NCI-H1436 (cell line): ENCODE data around the gene TIE1.
A peak's percentile ranks its signal among the peaks of the same experiment; 100 is the strongest.

ENCODE experiments used
- DNase-seq: peaks from one replicate; lab custom pipeline; 2025; lab: John Stamatoyannopoulos, UW

TIE1 gene

DNA sequence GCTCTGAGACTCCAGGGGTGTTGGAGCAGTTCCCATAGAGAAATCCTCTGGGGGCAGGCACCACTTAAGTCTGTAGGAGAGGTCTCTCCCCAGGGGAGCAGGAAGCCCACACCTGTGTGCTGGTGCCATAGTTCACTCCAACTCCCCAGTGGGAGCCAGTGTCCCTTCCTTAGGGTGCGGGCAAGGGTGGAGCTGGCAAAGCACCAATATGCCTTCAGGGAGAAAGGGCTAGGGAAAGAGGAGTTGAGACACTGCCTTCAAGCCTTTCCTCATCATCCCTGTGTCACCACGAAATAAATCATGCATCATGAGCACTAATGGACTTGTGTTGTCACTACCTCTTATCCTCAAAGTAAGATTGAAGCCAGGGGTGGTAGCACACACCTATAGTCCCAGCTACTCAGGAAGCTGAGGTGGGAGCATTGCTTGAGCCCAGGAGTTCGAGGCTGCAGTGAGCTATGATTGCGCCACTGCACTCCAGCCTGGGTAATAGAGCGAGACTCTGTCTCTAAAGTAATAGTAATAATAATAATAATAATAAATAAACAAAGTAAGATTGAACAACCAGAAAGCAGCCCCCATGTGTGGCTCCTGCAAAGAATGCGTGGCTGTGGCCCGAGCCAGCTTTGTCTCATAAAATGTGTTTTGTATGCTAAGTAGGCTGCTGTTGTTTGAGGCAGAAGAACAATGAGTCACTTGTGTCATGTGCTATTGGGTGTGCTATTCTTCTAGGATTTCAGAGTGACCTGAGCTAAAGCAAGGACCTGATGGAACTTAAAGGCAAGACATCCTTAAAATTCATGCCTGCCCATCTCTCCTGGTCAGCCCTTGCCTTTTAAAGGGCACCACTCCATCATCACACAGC is 6.7 kb upstream of the TIE1 start:
- DNase-seq, result no peak

DNA sequence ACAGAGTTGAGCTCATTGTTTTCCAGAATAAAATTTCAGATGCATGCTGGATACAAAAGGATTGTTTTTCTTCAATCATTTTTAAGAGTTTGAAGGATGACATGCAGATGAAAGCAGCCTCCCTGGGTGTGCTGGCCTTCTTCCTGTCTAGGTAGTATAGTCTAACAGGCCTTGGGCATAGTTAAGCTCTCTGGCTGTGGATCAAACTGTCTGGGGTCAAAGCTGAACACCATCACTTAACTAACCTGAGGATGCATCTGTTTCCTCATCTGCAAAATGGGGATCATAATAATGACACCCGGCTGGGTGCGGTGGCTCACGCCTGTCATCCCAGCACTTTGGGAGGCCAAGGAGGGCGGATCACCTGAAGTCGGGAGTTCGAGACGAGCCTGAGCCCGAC is 6.0 kb upstream of the TIE1 start:
- no peak for DNase-seq

DNA sequence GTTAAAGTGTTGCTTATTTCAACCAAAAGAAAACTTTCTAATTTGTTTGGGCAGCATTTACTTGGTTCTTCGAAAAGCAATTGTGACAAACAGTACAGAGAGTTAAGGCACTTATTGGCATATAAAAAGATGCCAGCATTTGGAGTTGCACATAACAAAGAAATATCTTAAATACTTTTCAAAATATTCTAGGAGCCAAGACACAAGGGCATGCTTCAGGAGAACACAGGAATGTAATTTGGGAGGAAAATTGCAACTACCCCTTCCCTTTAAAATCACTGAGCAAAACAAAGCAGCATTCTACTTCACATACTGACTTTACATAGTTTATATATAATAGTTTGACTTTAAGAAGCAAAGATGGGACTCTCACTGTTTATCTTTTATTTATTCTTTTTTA is 4.6 kb upstream of the TIE1 start:
- no peak for DNase-seq

- DNase-seq, result no peak
Observed at GRCh38 chr1:43298055-43298454, 2.7 kb upstream of the TIE1 start.

- no peak for DNase-seq
Observed at GRCh38 chr1:43299101-43299500, 1.7 kb upstream of the TIE1 start.

GRCh38 chr1:43302201-43302600 is 1.4 kb downstream of the TIE1 start:
- no peak for DNase-seq

GRCh38 chr1:43302721-43303470 is 2.1 kb downstream of the TIE1 start:
- DNase-seq, result no peak

GRCh38 chr1:43303471-43304313 is 2.9 kb downstream of the TIE1 start:
- DNase-seq, result no peak

DNA sequence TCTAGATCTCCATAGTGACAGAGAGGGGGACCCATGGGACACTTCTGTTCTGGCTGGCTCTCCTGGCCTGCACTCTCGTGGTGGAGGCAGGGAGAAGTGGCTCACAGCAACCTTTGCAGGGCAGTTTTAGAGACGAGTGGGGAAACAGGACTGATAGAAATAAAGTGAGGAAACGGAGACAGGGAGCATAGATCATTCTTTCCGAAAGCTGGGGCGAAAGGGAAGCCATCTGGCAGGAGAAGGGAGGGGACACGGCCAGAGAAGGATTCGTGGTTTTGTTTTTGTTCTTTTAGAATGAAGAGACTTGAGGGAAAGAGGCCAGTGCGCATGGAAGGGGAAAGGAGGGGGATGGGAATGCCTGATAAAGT is 3.5 kb downstream of the TIE1 start:
- DNase-seq, result peak; percentile 20

- no peak for DNase-seq
Observed at GRCh38 chr1:43304771-43305300, 4.1 kb downstream of the TIE1 start.

DNA sequence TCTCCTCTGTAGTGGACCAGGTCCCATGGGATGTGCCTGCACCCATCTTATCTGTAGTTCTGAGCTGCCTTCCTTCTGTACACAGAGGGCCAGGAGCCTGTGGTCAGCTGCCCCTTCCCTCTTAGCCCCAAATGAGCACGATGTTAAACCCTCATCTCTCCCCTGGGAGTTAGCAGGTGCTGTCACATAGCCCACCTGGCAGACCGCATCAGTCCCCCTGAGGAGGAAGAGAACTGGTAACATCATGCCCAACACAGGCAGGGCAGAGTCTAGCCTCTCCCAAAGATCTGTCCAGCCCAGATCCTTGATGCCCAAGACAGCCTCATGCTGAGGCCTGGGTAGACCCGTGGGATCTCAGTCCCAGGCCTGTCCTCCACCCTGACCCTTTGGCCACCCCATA is 4.7 kb downstream of the TIE1 start:
- no peak for DNase-seq

GRCh38 chr1:43305926-43306687 is 5.3 kb downstream of the TIE1 start:
- no peak for DNase-seq

DNA sequence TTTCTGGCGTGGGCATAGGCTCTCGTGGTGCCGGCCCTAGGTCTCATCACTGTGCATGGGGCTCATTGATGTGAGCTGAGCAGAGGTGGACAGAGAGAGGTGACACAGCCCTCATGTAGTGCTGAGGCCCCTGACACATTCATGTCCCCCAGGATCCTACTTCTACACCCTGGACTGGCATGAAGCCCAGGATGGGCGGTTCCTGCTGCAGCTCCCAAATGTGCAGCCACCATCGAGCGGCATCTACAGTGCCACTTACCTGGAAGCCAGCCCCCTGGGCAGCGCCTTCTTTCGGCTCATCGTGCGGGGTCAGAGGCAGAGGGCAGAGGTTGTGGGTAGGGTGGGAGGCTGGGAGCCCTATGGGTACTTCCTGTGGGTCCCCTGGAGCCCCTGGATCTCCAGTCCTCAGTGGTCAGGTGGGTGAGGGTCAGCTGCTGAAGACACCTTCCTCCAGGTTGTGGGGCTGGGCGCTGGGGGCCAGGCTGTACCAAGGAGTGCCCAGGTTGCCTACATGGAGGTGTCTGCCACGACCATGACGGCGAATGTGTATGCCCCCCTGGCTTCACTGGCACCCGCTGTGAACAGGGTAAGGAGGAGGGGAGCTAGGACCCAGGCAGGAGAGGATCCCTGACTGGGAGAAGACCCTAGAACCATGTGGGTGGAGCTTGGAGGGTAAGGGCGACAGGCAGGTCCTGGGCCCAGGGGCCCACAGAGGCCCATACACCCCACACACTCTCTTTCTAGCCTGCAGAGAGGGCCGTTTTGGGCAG is 6.1 kb downstream of the TIE1 start:
- DNase-seq, result peak; percentile 18

DNA sequence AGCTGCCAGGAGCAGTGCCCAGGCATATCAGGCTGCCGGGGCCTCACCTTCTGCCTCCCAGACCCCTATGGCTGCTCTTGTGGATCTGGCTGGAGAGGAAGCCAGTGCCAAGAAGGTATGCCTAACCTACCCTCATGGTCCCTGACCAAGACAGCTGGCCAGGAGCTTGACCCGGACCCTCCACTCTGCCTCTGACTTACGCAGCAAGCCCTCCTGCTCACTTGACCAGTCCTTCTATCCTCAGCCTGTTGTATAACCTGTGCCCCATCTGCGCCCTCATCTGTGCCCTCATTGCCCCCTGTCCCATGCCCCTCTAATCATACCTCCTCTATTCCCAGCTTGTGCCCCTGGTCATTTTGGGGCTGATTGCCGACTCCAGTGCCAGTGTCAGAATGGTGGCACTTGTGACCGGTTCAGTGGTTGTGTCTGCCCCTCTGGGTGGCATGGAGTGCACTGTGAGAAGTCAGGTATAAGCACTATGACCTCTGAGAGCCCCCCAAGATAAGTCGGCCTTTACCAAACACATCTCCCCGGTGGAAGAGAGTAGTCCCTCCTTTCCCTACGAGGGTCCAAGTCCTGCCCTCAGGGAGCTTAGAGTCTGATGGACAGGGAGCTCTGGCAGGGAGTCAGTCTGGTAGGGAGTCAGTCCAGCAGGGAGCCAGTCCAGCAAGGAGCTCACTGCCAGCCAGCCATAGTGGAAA is 6.8 kb downstream of the TIE1 start:
- no peak for DNase-seq

DNA sequence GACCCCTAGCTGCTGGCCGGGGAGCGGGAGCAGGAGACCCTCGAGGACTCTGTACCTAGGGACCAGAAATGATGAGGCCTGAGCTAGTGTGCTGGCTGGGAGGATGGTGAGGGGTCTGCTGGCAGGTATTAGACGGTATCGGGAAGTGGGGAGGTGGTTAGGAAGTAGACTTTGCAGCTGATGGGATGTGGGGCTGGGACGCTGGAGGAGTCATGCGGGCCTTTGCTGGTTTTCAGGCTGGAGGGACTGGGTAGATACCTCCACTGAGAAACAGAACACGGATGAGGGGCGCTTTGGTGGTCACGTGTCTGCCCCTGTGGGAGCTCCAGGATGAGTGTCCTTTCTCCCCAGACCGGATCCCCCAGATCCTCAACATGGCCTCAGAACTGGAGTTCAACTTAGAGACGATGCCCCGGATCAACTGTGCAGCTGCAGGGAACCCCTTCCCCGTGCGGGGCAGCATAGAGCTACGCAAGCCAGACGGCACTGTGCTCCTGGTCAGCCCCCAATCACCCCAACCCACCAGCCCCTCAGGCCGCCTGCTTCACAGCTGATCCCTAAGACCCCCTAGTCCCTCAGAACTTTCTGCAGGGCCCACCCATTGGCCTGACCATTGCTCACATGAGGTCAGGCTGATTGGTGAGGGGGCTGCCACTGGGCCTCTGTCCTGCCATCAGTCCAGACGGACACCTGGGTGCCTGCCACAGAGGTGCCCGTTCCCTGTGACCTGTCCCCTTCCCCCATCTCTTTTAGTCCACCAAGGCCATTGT is 8.0 kb downstream of the TIE1 start:
- DNase-seq, result no peak

GRCh38 chr1:43309405-43310025 is 8.7 kb downstream of the TIE1 start:
- DNase-seq, result no peak

GRCh38 chr1:43311521-43311920 is 10.7 kb downstream of the TIE1 start:
- DNase-seq, result no peak

DNA sequence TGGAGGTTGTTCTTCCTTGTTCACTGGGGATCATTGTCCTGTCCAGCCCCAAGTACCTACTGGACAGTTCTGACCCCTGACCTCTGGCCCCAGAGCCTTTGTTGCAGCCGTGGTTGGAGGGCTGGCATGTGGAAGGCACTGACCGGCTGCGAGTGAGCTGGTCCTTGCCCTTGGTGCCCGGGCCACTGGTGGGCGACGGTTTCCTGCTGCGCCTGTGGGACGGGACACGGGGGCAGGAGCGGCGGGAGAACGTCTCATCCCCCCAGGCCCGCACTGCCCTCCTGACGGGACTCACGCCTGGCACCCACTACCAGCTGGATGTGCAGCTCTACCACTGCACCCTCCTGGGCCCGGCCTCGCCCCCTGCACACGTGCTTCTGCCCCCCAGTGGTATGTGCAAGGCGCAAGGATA is 11.4 kb downstream of the TIE1 start:
- no peak for DNase-seq
